ENCODE data around the gene SCARB2.

SCARB2 gene

DNA sequence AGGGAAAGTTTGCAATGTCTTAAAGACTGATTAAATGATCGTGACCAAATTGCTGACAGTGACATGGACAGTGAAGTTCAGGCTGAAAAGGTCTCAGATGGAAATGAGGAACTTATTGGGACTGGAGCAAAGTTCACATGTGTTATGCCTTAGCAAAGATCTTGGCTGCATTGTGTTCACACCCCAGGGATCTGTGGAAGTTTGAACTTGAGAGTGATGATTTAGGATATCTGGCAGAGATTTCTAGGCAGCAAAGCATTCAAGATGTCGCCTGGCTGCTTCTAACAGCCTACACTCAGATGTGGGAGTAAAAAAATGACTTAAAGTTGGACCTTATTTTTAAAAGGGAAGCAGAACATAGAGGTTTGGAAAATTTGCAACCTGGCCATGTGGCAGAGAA, 21.4 kb downstream of the SCARB2 start:
- Histone ChIP-seq H3K4me1 (ENCODE audit: control insufficient read depth in 2 of 2, insufficient read depth in 1 of 2, low read depth in 1 of 2, low read length in 2 of 2) (peaks cover 0 to 4% of the 10 kb centered on the region in 2 donors), H3K4me3 (ENCODE audit: low read length in 2 of 2) (no peak overlapping the region), H4K91ac (ENCODE audit: low read depth, low read length, poor library complexity) (no peak overlapping the region), H3K9ac (ENCODE audit: low read depth, low read length, poor library complexity) (no peak overlapping the region), H3K4ac (ENCODE audit: low read length) (no peak overlapping the region), H3K27ac (replicated peaks; ENCODE audit: low read length) (no peak overlapping the region), H2BK15ac (ENCODE audit: low read length) (no peak overlapping the region), H3K4me2 (ENCODE audit: insufficient read depth, low read length, poor library complexity, severe bottlenecking) (no peak overlapping the region), H3K18ac (ENCODE audit: low read length) (no peak overlapping the region), H4K8ac (ENCODE audit: low read depth, low read length) (no peak overlapping the region), H3K27me3 (ENCODE audit: control insufficient read depth in 3 of 3, insufficient read depth in 3 of 3, low read depth in 1 of 3, low read length in 3 of 3) (no peaks in the 10 kb centered on the region), H3K36me3 (replicated peaks in 1 of 2; ENCODE audit: control insufficient read depth in 2 of 2, insufficient read depth in 2 of 2, low read length in 2 of 2) (peaks cover 11 to 72% of the 10 kb centered on the region in 2 donors), H2BK120ac (ENCODE audit: low read depth, low read length) (no peak overlapping the region), H3K9me3 (replicated peaks in 1 of 2; ENCODE audit: control insufficient read depth in 2 of 2, insufficient read depth in 1 of 2, low read depth in 1 of 2, low read length in 2 of 2) (peaks cover 0 to 13% of the 10 kb centered on the region in 2 donors), H3K79me1 (ENCODE audit: low read depth, low read length) (no peaks in the 10 kb centered on the region), H3K23ac (ENCODE audit: low read depth, low read length, poor library complexity) (no peak overlapping the region), H2AK5ac (ENCODE audit: low read depth, low read length) (no peak overlapping the region), H2AFZ (ENCODE audit: low read length) (no peak overlapping the region), H2BK5ac (ENCODE audit: low read length) (no peak overlapping the region), H2BK12ac (ENCODE audit: low read length) (no peak overlapping the region), H3K14ac (ENCODE audit: low read length) (no peak overlapping the region)
- WGBS, 2 donors (ENCODE audit: extremely low coverage in 2 of 2, insufficient read length in 2 of 2, insufficient replicate concordance in 1 of 2) = no CpG with 5 or more reads among the region's 2 CpGs
- DNase-seq (ENCODE audit: low spot score) = no peak

- Histone ChIP-seq H3K27me3 (ENCODE audit: control insufficient read depth in 3 of 3, insufficient read depth in 3 of 3, low read depth in 1 of 3, low read length in 3 of 3) (no peaks in the 10 kb centered on the region), H4K91ac (ENCODE audit: low read depth, low read length, poor library complexity) (no peak overlapping the region), H3K14ac (ENCODE audit: low read length) (no peak overlapping the region), H2BK120ac (ENCODE audit: low read depth, low read length) (no peak overlapping the region), H3K4ac (ENCODE audit: low read length) (no peak overlapping the region), H3K9ac (ENCODE audit: low read depth, low read length, poor library complexity) (no peak overlapping the region), H3K36me3 (replicated peaks in 1 of 2; ENCODE audit: control insufficient read depth in 2 of 2, insufficient read depth in 2 of 2, low read length in 2 of 2) (peaks cover 11 to 67% of the 10 kb centered on the region in 2 donors), H3K18ac (ENCODE audit: low read length) (no peak overlapping the region), H3K4me2 (ENCODE audit: insufficient read depth, low read length, poor library complexity, severe bottlenecking) (no peak overlapping the region), H4K8ac (ENCODE audit: low read depth, low read length) (no peak overlapping the region), H3K23ac (ENCODE audit: low read depth, low read length, poor library complexity) (no peak overlapping the region), H3K79me1 (ENCODE audit: low read depth, low read length) (no peaks in the 10 kb centered on the region), H3K4me1 (ENCODE audit: control insufficient read depth in 2 of 2, insufficient read depth in 1 of 2, low read depth in 1 of 2, low read length in 2 of 2) (peaks cover 0 to 4% of the 10 kb centered on the region in 2 donors), H2AFZ (ENCODE audit: low read length) (no peak overlapping the region), H2BK15ac (ENCODE audit: low read length) (no peak overlapping the region), H3K9me3 (replicated peaks in 1 of 2; ENCODE audit: control insufficient read depth in 2 of 2, insufficient read depth in 1 of 2, low read depth in 1 of 2, low read length in 2 of 2) (peaks cover 0 to 13% of the 10 kb centered on the region in 2 donors), H2BK5ac (ENCODE audit: low read length) (no peak overlapping the region), H3K4me3 (ENCODE audit: low read length in 2 of 2) (peak overlapping the region in 1 of 2 donors; percentile 63), H3K27ac (replicated peaks; ENCODE audit: low read length) (no peak overlapping the region), H2AK5ac (ENCODE audit: low read depth, low read length) (no peak overlapping the region), H2BK12ac (ENCODE audit: low read length) (no peak overlapping the region)
- WGBS, 2 donors (ENCODE audit: extremely low coverage in 2 of 2, insufficient read length in 2 of 2, insufficient replicate concordance in 1 of 2) = no CpG with 5 or more reads among the region's 3 CpGs
- no peak for DNase-seq (ENCODE audit: low spot score)
Measured at GRCh38 chr4:76188557-76188956, 25.1 kb downstream of the SCARB2 start.

DNA sequence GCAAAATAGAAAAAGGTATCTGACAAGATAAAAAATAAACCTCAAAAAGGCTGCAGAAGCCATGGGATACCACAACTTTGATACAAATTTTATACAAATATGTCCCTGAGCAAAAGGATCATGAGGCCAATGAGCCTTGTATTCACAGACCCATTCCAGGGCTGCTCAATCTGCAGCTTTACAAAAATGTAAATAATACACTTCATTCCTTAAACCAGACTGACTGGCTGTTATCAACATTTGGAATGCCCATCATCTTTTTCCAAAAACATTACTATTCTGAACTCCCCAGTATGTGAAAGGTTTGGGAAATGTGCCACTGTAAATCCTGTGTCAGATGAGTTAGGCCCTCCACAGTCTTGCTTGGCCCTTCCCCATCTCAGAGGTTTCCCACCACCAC, 25.5 kb downstream of the SCARB2 start:
- no peak overlapping the region for H3K27ac ChIP-seq (replicated peaks; ENCODE audit: low read length)
- H3K27me3 ChIP-seq (ENCODE audit: control insufficient read depth in 3 of 3, insufficient read depth in 3 of 3, low read depth in 1 of 3, low read length in 3 of 3) = no peaks in the 10 kb centered on the region
- H2BK12ac ChIP-seq (ENCODE audit: low read length) = no peak overlapping the region
- no peak overlapping the region for H2BK120ac ChIP-seq (ENCODE audit: low read depth, low read length)
- DNase-seq (ENCODE audit: low spot score) = no peak
- H2AFZ ChIP-seq (ENCODE audit: low read length) = no peak overlapping the region
- no peak overlapping the region for H3K9ac ChIP-seq (ENCODE audit: low read depth, low read length, poor library complexity)
- no peaks in the 10 kb centered on the region for H3K79me1 ChIP-seq (ENCODE audit: low read depth, low read length)
- peak overlapping the region in 1 of 2 donors; percentile 63 for H3K4me3 ChIP-seq (ENCODE audit: low read length in 2 of 2)
- no peak overlapping the region for H2BK15ac ChIP-seq (ENCODE audit: low read length)
- peaks cover 0 to 13% of the 10 kb centered on the region in 2 donors for H3K9me3 ChIP-seq (replicated peaks in 1 of 2; ENCODE audit: control insufficient read depth in 2 of 2, insufficient read depth in 1 of 2, low read depth in 1 of 2, low read length in 2 of 2)
- no peak overlapping the region for H3K18ac ChIP-seq (ENCODE audit: low read length)
- peaks cover 10 to 63% of the 10 kb centered on the region in 2 donors for H3K36me3 ChIP-seq (replicated peaks in 1 of 2; ENCODE audit: control insufficient read depth in 2 of 2, insufficient read depth in 2 of 2, low read length in 2 of 2)
- H2BK5ac ChIP-seq (ENCODE audit: low read length) = no peak overlapping the region
- peaks cover 0 to 4% of the 10 kb centered on the region in 2 donors for H3K4me1 ChIP-seq (ENCODE audit: control insufficient read depth in 2 of 2, insufficient read depth in 1 of 2, low read depth in 1 of 2, low read length in 2 of 2)
- H3K4ac ChIP-seq (ENCODE audit: low read length) = no peak overlapping the region
- no peak overlapping the region for H4K91ac ChIP-seq (ENCODE audit: low read depth, low read length, poor library complexity)
- no peak overlapping the region for H4K8ac ChIP-seq (ENCODE audit: low read depth, low read length)
- no peak overlapping the region for H3K4me2 ChIP-seq (ENCODE audit: insufficient read depth, low read length, poor library complexity, severe bottlenecking)
- no peak overlapping the region for H2AK5ac ChIP-seq (ENCODE audit: low read depth, low read length)
- no peak overlapping the region for H3K23ac ChIP-seq (ENCODE audit: low read depth, low read length, poor library complexity)
- no peak overlapping the region for H3K14ac ChIP-seq (ENCODE audit: low read length)

DNA sequence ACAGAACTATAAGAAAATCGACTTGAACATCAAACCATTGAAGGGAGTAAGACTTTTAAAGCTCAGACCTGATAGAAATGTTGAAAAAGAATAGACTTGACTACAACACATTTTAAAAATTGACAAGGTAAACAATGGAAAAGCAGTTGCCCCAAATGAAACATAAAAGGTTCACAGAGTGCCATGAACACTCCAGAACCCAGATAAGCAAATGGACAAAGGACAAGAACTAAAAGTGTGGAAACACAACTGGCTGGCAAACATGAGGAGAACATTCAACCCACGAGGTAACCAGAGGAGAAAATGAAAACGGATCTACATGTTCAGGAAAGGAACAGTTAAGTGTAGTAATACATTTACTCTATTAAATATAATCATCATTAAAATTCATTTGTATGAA, 26.5 kb downstream of the SCARB2 start:
- H3K27ac ChIP-seq (replicated peaks; ENCODE audit: low read length) = no peak overlapping the region
- peaks cover 0 to 4% of the 10 kb centered on the region in 2 donors for H3K4me1 ChIP-seq (ENCODE audit: control insufficient read depth in 2 of 2, insufficient read depth in 1 of 2, low read depth in 1 of 2, low read length in 2 of 2)
- no peak overlapping the region for H3K9ac ChIP-seq (ENCODE audit: low read depth, low read length, poor library complexity)
- H2BK120ac ChIP-seq (ENCODE audit: low read depth, low read length) = no peak overlapping the region
- no peak overlapping the region for H3K4me2 ChIP-seq (ENCODE audit: insufficient read depth, low read length, poor library complexity, severe bottlenecking)
- H4K8ac ChIP-seq (ENCODE audit: low read depth, low read length) = no peak overlapping the region
- H2AFZ ChIP-seq (ENCODE audit: low read length) = no peak overlapping the region
- H2BK15ac ChIP-seq (ENCODE audit: low read length) = no peak overlapping the region
- DNase-seq (ENCODE audit: low spot score) = no peak
- no peak overlapping the region for H4K91ac ChIP-seq (ENCODE audit: low read depth, low read length, poor library complexity)
- peaks cover 0 to 10% of the 10 kb centered on the region in 2 donors for H3K9me3 ChIP-seq (replicated peaks in 1 of 2; ENCODE audit: control insufficient read depth in 2 of 2, insufficient read depth in 1 of 2, low read depth in 1 of 2, low read length in 2 of 2)
- no peak overlapping the region for H2BK5ac ChIP-seq (ENCODE audit: low read length)
- H3K14ac ChIP-seq (ENCODE audit: low read length) = no peak overlapping the region
- H3K36me3 ChIP-seq (replicated peaks in 1 of 2; ENCODE audit: control insufficient read depth in 2 of 2, insufficient read depth in 2 of 2, low read length in 2 of 2) = peaks cover 6 to 53% of the 10 kb centered on the region in 2 donors
- no peak overlapping the region for H2BK12ac ChIP-seq (ENCODE audit: low read length)
- no peak overlapping the region for H3K4ac ChIP-seq (ENCODE audit: low read length)
- WGBS, 2 donors (ENCODE audit: extremely low coverage in 2 of 2, insufficient read length in 2 of 2, insufficient replicate concordance in 1 of 2) = no CpG with 5 or more reads among the region's 3 CpGs
- no peaks in the 10 kb centered on the region for H3K27me3 ChIP-seq (ENCODE audit: control insufficient read depth in 3 of 3, insufficient read depth in 3 of 3, low read depth in 1 of 3, low read length in 3 of 3)
- no peaks in the 10 kb centered on the region for H3K79me1 ChIP-seq (ENCODE audit: low read depth, low read length)
- H3K18ac ChIP-seq (ENCODE audit: low read length) = no peak overlapping the region
- H2AK5ac ChIP-seq (ENCODE audit: low read depth, low read length) = no peak overlapping the region
- H3K4me3 ChIP-seq (ENCODE audit: low read length in 2 of 2) = no peak overlapping the region
- H3K23ac ChIP-seq (ENCODE audit: low read depth, low read length, poor library complexity) = no peak overlapping the region
